Skeletal muscle satellite cell (primary cell): Measurements from ENCODE around the gene CELF4.

Experiments used
- H3K27me3 ChIP-seq: 2 replicates; pipeline ENCODE4 v1.7.0; 2013; ENCODE audit warnings: low read length; ENCODE audit not compliant: control insufficient read depth, insufficient read depth
- H3K36me3 ChIP-seq: 2 replicates; pipeline ENCODE4 v1.7.0; 2013; ENCODE audit warnings: mild to moderate bottlenecking, control low read depth, low read length; ENCODE audit not compliant: insufficient read depth
- H3K4me1 ChIP-seq: 2 replicates; pipeline ENCODE4 v1.7.0; 2013; ENCODE audit warnings: low read length; ENCODE audit not compliant: control insufficient read depth, insufficient read depth
- H3K4me2 ChIP-seq: 2 replicates; pipeline ENCODE4 v1.7.0; 2013; ENCODE audit warnings: mild to moderate bottlenecking, low read length
- H3K4me3 ChIP-seq: 2 replicates; pipeline ENCODE4 v1.7.0; 2013; ENCODE audit warnings: low read length
- H3K9ac ChIP-seq: 2 replicates; pipeline ENCODE4 v1.7.0; 2013; ENCODE audit warnings: mild to moderate bottlenecking, low read depth, low read length, moderate library complexity
- H3K9me3 ChIP-seq: replicated peaks from 2 replicates; pipeline ENCODE4 v1.7.0; 2013; ENCODE audit warnings: mild to moderate bottlenecking, control low read depth, low read length

The CELF4 gene

GRCh38 chr18:37258131-37258530 is 307.5 kb downstream of the CELF4 start:
- Histone ChIP-seq H3K9me3 (no peaks in the 10 kb centered on the region), H3K4me2 (no peak overlapping the region), H3K27me3 (peaks cover 54% of the 10 kb centered on the region), H3K4me3 (no peak overlapping the region), H3K9ac (no peak overlapping the region), H3K36me3 (no peaks in the 10 kb centered on the region), H3K4me1 (no peaks in the 10 kb centered on the region)

- peak overlapping the region; percentile 56 for H3K4me2 ChIP-seq
- no peaks in the 10 kb centered on the region for H3K9me3 ChIP-seq
- no peaks in the 10 kb centered on the region for H3K36me3 ChIP-seq
- H3K4me3 ChIP-seq: no peak overlapping the region
- no peaks in the 10 kb centered on the region for H3K4me1 ChIP-seq
- peaks cover 75% of the 10 kb centered on the region for H3K27me3 ChIP-seq
- H3K9ac ChIP-seq: no peak overlapping the region
Observed at GRCh38 chr18:37254973-37255372, 310.6 kb downstream of the CELF4 start.

- Histone ChIP-seq H3K27me3 (peaks cover 77% of the 10 kb centered on the region), H3K4me2 (peak overlapping the region; percentile 56), H3K9ac (no peak overlapping the region), H3K36me3 (no peaks in the 10 kb centered on the region), H3K9me3 (no peaks in the 10 kb centered on the region), H3K4me3 (peak overlapping the region; percentile 39), H3K4me1 (no peaks in the 10 kb centered on the region)
Observed at GRCh38 chr18:37254236-37254754, 311.3 kb downstream of the CELF4 start.

GRCh38 chr18:37253394-37254235 is 312.0 kb downstream of the CELF4 start:
- H3K9ac ChIP-seq: no peak overlapping the region

GRCh38 chr18:37252854-37253393 is 312.7 kb downstream of the CELF4 start:
- no peaks in the 10 kb centered on the region for H3K4me1 ChIP-seq
- H3K36me3 ChIP-seq: no peaks in the 10 kb centered on the region
- peaks cover 76% of the 10 kb centered on the region for H3K27me3 ChIP-seq
- no peak overlapping the region for H3K4me2 ChIP-seq
- no peaks in the 10 kb centered on the region for H3K9me3 ChIP-seq
- H3K4me3 ChIP-seq: no peak overlapping the region
- H3K9ac ChIP-seq: no peak overlapping the region

More at GRCh38 chr18:37253394-37254235, 312.0 kb downstream of the CELF4 start:
- Histone ChIP-seq H3K4me1 (no peaks in the 10 kb centered on the region), H3K4me2 (peak overlapping the region; percentile 65), H3K27me3 (peaks cover 81% of the 10 kb centered on the region), H3K36me3 (no peaks in the 10 kb centered on the region), H3K9me3 (no peaks in the 10 kb centered on the region), H3K4me3 (peak overlapping the region; percentile 39)

- no peaks in the 10 kb centered on the region for H3K36me3 ChIP-seq
- H3K4me2 ChIP-seq: no peak overlapping the region
- H3K9ac ChIP-seq: no peak overlapping the region
- H3K4me3 ChIP-seq: no peak overlapping the region
- peaks cover 71% of the 10 kb centered on the region for H3K27me3 ChIP-seq
- H3K9me3 ChIP-seq: no peaks in the 10 kb centered on the region
- H3K4me1 ChIP-seq: no peaks in the 10 kb centered on the region
Observed at GRCh38 chr18:37252342-37252741, 313.3 kb downstream of the CELF4 start.

GRCh38 chr18:37251679-37252078 is 313.9 kb downstream of the CELF4 start:
- Histone ChIP-seq H3K4me1 (no peaks in the 10 kb centered on the region), H3K4me3 (no peak overlapping the region), H3K9ac (no peak overlapping the region), H3K36me3 (no peaks in the 10 kb centered on the region), H3K27me3 (peaks cover 65% of the 10 kb centered on the region), H3K9me3 (no peaks in the 10 kb centered on the region), H3K4me2 (no peak overlapping the region)

- H3K4me1 ChIP-seq: no peaks in the 10 kb centered on the region
- H3K4me2 ChIP-seq: no peak overlapping the region
- peaks cover 52% of the 10 kb centered on the region for H3K27me3 ChIP-seq
Observed at GRCh38 chr18:37249895-37250618, 315.5 kb downstream of the CELF4 start.

GRCh38 chr18:37249171-37249886 is 316.3 kb downstream of the CELF4 start:
- Histone ChIP-seq H3K4me1 (no peaks in the 10 kb centered on the region), H3K4me2 (no peak overlapping the region), H3K36me3 (no peaks in the 10 kb centered on the region), H3K27me3 (peaks cover 45% of the 10 kb centered on the region), H3K4me3 (no peak overlapping the region), H3K9ac (no peak overlapping the region), H3K9me3 (no peaks in the 10 kb centered on the region)

More at GRCh38 chr18:37249895-37250618, 315.5 kb downstream of the CELF4 start:
- H3K9ac ChIP-seq: no peak overlapping the region
- no peaks in the 10 kb centered on the region for H3K36me3 ChIP-seq
- no peak overlapping the region for H3K4me3 ChIP-seq
- H3K9me3 ChIP-seq: no peaks in the 10 kb centered on the region

GRCh38 chr18:37248281-37248680 is 317.3 kb downstream of the CELF4 start:
- no peaks in the 10 kb centered on the region for H3K9me3 ChIP-seq
- no peak overlapping the region for H3K9ac ChIP-seq
- no peak overlapping the region for H3K4me2 ChIP-seq
- no peak overlapping the region for H3K4me3 ChIP-seq
- H3K27me3 ChIP-seq: peaks cover 46% of the 10 kb centered on the region
- H3K36me3 ChIP-seq: no peaks in the 10 kb centered on the region
- no peaks in the 10 kb centered on the region for H3K4me1 ChIP-seq
